Left colon (tissue), 2 donors: ENCODE measurements around the gene SLC25A31. TPM values are rescaled to one million over a fixed set of nuclear protein-coding genes. Genes with fewer than 3 reads are reported as not detected.

Experiments used
- total RNA-seq, 2 donors: library from RNA; stranded (reverse); fragmentation: NEBNext Ultra II Directional; extraction: Animal tissue kit (Norgen Biotek cat#: 25700); gene quantifications; one replicate each; pipeline ENCODE4 v1.2.1, GENCODE V29; 2021
- donor health status: DM: no; HTN: no; CAD: no.
- donor health status: DM: yes; HTN: yes; CAD: no.

SLC25A31 gene
- total RNA-seq, 2 donors from 2014 or later = not detected

Other genes with a start within 250 kb of the SLC25A31 start
- 1 to 10 TPM; 3.4 to 3.8 TPM for gene INTU, start 97.4 kb upstream of the SLC25A31 start, total RNA-seq
- gene HSPA4L, start 51.9 kb downstream of the SLC25A31 start, total RNA-seq = 1 to 10 TPM; 4.4 to 6.0 TPM
- gene PLK4, start 150.5 kb downstream of the SLC25A31 start, total RNA-seq = 1 to 10 TPM; 3.1 to 7.8 TPM
- 10 to 100 TPM; 23.1 to 28.4 TPM for gene MFSD8, start 234.8 kb downstream of the SLC25A31 start, total RNA-seq
- 10 to 100 TPM; 16.9 to 17.5 TPM for gene ABHD18, start 235.0 kb downstream of the SLC25A31 start, total RNA-seq